Effector CD4-positive, alpha-beta T cell (primary cell): Measurements from ENCODE around the gene VDR.

Experiments used
- DNase-seq: peaks from one replicate; pipeline ENCODE4 v3.0.0-alpha.2; 2020

The VDR gene

DNA sequence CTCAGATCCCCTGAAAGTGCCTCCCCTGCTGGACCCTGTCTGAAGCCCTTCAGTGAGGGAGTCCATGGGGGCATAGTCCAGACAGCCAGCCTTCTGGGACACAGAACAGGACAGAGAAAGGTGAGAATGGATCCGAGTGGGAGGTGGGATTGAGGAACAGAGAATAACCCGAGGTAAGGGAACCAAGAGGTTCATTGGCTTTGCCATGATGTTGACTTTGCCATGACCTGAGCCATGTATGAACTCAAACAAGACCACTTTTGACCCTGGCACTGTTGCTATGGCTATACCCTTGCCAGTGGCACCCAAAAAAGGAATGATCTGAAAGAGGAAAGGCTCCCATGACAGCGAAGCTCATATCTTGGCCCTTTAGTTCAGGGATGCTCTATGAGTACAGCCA, 22.6 kb upstream of the VDR start:
- DNase-seq, result no peak

DNA sequence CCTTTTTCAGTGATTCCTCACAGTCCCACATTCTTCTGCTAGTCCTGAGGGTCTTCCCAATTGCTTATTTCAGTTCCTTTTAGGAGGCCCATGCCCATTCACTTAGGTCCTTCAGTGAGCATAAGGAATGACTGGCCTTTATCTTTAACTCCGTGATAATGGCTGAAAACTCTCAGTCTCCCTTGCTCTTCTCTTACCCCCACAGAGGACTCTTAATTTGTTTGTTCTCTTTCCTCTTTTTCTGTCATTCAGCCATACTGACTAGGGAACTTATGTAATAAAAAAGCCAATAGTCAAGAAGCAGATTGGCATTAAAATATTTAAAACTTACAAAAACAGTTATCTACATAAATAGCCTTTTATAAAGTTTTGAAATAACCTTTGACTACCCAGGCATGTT, 17.1 kb upstream of the VDR start:
- no peak for DNase-seq

DNA sequence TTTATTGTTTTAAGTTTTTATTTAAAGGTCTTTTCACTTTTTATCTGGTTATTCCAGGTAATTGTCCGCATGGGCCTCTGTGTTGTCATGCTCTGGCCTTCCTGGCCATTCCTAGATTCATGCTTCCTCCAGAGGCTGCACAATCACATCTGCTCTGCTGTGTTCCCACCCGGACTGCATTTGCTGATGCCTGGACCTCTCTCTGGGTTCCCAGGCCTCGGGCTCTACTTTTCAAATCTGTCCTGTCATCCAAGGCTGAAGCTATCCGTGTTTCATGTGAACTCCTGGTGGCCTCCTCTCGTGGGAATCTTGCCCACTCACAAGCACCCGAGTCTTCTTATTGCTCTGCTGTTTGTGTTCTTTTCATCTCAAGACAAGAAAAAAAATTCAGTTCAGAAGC, 16.1 kb upstream of the VDR start:
- DNase-seq, result no peak

DNA sequence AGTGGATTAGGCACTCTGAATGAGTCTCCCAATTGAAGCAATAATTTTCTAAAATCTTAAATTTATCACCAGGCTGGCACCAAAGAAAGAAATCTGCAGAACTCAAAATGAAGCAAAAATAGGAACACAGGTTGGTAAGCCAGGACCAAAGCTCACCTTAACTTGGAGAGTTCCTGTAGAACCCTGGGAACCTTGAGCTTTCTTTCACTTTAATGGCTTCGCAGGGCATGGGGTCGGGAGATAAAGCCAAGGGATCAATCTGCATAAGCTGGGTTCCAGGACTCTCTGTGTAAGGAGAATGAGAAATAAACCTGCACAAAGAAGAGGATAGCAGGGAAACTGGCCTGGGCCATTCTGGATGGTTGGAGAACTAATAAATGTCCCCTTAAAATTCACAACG, 8.3 kb upstream of the VDR start:
- DNase-seq, result no peak

DNA sequence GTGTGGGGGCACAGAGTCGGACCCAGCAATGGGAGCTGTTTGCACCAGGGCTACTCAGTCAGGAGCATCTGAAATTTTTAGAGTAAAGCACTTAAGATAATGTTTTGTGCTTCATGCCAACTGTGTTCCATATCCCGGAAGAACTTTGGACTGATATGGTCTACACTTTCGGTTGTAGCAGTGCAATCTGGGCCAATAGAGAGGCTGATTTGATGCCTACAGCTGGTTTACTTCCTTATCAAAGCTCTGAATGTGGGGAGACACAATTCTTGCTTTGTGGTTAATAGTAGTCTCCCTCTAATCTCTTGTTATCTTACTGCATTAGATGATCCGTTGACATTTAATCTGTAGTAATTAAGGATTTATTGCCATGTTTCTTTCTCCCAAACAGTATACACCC, 7.8 kb upstream of the VDR start:
- no peak for DNase-seq

DNA sequence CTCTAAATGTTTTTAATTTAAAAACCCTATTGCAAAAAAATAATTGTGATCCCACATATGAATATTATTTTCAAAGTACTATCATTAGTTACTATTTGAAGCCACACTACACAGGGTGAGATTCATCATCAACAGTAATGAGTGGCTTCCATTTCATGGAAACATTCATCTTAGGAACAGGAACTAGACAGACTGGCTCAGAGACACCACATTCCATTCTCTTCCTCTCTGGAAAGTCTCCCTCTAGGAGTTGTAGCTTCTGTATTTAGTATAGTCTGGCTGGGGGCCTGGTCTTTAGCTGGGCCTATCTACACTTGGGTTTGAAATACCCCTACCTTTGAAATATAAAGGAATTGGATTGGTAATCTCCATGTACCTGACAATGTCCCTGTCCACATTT, 6.2 kb upstream of the VDR start:
- DNase-seq, result no peak

DNA sequence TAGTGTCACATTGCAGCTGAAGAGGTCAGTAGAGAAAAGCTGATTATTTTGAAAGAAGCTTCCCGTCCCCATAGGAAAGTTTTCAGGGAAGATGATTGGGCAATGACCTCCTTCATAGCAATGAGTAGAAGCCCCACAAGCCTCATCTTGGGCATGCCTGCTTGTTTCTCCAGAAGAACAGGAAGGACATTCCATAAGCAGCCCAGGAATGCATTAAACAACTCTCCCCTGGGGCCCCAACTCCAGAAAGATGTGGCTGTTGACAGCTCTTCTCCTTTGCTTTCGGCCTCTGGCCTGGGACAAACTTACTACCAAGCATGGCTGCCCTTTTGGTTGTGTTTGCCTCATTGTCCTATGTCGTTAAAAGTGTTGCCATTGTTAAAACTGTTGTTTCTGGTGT, 5.7 kb upstream of the VDR start:
- DNase-seq, result no peak

DNA sequence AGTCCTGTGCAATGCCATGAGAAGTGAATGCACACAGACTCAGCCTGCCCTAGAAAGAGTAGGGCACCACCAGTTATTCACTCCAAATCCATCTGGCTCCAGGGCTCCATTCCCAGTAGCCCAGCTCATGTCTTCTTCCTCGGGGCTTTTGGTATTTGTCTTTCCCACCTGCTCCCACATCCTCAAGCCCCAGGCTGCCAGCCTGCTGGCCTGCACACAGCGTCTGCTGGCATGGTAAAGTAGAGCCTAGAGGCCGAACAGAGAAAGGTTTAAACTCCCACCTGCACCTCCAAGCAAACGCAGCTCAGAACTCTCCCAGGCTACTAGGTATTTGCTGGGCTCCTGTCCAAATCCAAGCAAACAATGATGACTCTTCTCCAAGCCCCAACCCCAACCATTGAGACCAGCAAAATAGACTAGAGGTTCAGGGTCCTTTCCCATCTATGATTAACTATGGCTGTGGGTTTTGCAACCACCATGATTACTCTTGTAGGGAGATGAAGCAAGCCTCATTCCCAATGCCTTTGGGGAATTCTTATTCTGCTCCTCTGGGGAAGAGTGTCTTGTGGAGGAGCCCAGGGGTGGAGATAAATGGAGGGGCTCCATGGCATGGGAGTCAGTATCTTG, 5.2 kb upstream of the VDR start:
- DNase-seq, result no peak

DNA sequence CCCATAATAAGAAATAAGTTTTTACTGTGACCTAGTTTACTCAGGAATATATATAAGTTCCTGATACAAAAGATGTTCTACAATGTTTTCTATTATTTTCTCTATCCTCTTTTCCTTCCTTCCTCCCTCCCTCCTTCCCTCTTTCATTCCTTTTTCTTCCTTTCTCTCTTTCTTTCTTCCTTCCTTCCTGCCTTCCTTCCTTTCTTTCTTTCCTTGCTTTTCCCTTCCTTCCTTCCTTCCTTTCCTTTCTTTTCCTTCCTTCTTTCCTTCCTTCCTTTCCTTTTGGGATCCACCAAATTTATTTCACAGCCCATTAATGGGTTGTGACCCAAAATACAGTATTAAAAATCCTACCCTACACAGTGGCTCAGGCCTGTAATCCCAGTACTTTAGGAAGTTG, 3.9 kb upstream of the VDR start:
- no peak for DNase-seq

DNA sequence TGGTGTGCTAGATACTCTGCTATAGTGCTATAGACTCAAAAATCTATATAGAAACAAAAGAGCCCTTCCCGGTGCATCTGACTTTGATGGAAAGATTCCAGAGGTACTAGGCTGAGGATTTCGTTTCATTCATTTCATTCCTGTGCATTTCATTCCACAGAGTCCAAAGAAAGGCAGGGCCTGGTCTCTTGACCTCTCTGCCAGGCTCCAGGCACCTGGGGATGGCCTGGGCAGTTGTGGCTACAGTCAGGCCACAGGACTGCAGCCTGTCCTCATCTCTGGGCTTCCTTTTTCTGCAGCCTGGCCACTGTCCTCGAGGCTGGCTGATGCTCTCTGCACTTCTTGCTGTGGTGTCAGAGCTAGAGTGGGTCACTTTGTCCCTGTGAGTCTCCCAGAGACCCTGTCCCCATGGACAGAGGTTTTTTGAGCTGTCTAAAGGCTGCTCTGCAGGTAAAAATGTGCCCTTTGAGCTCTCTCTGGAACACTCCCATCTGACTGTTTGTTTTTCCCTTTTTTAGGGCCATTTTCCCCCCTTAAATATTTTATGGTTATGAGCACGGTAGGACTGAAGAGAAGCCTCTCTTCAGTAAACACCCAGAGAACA, 3.2 kb upstream of the VDR start:
- DNase-seq, result no peak

DNA sequence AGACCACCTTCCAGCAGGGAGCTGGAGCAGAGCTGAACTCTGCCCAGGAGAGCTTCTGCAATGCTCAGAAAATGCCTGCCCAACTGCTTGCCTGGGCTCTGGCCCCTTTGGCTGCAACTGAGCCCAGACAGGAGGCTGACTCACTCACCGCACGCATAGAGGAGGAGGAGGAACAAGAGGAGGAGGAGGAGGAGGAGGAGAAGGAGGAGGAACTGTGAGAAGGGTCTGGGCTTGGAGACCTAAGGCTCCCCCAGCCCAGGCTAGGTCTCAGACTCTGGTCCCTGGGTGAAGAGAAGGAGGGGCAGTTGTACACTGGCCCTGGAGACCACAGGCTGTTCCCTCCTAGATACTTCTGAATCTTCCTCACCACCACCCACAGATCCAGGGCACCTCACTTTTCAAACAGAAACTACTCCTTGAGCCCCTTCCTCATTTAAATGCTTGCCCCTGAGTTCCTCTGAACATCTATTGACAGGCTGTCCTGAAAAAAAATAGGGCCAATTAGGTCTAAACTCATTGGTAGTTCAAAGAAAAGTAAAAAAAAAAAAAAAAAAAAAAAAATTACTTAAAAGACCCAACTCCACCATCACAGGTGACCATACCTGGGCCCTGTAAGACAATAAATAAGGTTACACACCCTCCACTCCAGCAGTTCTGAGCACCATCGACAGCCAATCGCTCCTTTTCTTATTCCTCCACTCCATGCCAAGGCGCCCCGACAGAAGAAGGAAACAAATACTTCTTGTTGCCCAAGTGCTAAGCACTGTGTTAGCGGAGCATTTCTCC, 674 bp downstream of the VDR start:
- peak; percentile 48 for DNase-seq

DNA sequence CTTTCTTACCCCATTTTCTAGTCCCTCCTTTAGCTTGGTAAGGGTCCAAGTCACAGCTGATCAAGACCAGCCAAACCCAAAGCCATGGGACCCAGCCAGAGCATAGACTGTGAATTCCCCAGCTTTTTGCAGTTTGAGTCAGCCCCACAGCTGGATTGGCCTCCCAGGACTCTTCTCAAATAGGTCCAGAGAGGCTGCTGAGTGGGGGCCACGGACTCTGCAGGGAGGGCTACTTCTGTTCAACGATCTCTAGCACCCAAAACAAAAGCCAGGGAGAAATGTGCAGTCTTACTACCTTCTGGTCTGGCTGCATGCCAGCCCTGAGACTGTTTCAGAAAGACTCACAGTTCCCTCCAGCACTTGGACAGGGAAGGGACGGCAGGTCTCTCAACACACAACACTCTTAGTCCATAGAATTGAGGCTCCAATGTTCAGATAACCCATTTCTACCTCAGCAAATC, 1.6 kb downstream of the VDR start:
- no peak for DNase-seq

DNA sequence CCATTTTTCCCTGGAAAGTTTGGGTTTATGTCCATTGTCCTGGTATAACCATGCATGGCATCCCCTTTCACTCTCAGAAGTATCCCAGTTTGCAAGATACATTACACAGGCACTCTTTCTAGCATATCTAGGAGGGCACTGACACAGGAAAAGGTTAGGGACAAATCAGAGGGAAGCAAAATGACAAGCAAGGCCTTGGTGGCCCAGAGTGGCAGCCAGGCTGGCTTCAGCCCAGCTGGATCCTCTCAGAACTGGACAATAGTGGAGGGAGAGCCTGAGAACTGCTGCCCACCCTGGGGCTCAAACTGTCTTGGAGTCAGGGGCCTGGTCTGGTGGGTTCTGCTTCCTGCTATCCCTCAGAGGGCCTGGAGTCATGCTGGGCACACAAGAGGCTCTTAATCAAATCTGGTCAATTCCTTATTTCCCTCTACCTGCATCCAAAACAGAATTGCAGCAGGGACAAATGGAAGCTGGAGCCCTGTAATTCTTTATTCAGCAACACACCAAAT, 2.6 kb downstream of the VDR start:
- DNase-seq, result no peak

DNA sequence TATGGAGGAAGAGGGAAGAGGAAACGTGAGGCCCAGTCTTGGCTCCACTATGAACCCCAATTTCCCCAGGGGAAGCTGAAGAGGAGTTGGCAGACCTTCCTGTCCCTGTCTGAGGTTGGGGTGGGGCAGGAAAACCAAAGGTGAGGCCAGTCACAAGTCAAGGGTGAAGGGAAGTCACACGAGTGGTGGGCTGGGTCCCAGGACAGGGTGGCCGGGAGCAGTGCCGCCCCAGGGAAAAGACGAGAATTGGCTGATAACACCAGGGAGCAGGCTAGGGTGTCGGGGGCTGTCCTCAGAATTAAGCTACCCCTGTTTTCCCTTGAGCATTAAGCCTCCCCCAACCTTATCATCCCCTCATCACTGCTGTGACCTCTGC, 3.1 kb downstream of the VDR start:
- DNase-seq, result no peak

DNA sequence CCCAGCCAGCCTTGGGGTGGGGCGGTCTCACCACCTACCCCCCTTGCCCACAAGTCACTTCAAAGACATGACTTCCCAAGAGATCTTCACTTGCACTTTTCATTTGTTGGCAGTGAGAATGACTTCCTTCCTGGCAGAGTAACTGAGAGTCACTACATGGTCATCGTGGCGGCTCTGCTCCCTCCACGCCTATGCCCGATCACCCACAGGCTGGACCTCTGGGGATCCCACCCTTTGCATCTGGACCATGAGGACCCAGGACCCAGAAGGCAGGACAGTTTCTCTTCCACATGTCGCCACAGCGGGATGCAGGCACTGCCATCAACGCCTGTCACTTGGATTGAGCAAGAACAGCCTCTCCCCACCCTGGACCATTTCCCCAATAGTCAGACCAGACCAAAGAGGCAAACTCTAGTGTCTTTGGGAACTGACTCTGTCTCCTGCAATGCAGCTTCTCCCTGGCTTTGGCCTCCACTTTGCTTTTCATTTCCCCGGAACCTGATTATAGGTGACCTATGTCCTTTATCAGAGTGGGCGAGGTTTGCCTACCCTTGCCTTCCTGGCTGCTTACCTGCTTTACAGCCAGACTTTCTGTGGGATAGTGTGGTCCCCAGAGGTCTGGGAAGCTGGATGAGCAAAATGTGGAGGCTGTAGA, 3.6 kb downstream of the VDR start:
- no peak for DNase-seq

DNA sequence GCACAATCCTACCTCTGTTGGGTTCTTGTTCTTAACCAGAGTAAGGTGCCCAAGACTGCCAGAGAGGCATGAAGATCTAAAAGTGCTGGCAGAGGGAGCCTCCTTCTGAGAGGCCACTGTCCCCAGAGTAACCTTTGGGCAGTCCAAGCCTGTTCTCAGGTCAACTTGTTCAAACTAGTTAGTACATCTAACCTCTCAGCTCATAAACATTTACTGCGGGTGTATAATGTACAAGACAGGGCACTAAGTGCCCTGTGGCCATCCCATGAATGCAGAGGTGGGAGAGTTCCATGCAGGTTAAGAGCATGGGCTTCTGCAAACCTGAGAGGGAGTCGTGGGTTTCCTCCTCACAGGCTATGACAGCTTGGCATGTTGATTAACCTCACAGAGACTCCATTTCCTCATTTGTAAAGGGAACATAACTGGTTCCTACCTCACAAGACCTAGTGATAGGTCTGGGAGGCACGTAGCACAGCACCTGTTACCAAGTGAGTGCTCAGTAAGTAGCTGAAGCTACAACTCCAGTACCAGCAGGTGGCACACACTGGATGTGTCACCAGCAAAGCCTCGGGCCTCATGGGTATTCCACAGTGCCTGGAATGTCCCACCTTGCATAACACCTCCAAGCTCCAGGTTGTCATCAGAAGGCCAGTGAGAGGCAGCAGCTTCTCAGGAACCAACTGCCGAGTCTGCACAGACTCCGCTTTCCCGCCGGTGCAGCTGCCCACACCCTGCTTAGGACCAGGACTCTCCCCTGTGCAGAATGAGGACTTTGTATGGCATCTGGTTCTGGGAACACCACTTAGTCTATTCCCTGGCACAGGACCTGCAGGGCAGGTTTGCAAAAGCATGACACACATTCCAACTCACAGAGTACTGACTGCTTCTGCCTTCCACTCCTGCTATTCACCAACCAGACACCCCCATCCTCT, 4.4 kb downstream of the VDR start:
- DNase-seq, result no peak

DNA sequence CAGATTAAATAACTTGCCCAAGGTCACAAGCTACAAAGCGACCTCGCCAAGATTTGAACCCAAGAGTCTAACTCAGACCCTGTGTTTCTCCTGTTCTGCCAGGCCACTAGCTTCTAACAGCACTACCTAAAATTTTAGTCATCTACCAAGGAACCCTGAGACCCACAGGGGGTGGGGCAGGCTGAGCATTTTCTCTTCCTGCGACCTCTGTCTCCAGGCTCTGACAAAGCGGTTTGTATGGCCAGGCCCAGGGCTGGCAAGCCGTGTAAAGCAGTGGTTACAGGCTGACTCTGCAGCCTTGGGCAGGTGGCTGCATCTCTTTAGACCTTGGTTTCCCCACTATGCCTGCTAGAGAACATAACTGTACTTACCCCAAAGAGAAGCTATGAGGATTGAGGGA, 5.3 kb downstream of the VDR start:
- DNase-seq, result no peak

DNA sequence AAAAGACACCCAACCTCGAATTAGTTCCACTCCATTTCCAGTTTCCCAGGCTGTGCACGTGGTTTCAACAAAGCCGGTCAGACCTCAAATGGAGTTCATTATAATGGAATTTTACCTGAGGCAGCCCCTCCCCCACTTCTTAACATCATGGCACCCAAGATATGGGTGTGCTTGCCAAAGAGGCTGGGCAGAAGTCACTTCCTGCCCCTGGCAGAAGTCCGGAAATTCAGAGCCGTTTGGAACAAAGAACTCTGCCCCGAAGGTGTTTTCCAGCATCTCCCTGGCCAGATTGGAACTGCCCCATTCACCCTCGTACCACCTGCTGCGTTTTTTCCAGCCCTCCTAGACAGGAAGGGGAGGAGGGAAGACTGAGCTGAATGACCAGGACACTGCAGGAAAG, 8.2 kb downstream of the VDR start:
- no peak for DNase-seq

DNA sequence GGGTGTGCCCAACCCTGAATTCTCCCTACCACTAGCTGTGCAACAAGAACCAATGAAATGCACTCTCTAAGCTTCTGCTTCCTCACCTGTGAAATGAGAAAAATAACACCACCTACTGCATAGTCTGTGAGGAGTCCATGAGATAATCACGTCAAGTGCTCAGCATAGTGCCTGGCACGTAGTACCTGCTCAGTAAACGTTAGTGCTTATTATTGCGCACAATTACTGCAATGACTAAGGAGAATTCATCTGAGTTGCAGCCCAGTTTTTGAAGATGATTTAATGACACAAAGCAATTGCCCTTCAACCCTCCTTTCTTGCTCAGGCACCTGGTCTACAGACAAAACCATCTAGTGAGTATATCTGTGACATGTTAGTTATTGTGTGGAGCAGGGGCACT, 8.8 kb downstream of the VDR start:
- no peak for DNase-seq

DNA sequence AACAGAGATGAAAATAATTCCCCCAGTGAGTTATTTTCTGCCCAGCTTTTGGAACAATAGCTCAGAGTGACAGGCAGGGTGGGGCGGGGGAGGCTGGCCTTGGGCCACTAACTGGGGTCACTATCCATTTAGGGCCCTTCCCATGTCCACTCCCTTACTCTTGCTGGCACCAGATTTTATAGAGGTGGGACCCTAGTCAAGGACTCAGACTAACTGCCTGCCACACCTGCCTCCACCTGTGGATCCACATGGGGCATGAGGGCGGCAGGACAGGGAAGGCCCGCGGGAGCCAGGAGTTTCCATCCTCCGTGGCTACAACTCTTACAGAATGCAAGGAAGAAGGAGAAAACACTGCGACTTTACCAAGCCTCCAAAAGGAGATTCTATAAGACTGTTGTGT, 10.1 kb downstream of the VDR start:
- no peak for DNase-seq

DNA sequence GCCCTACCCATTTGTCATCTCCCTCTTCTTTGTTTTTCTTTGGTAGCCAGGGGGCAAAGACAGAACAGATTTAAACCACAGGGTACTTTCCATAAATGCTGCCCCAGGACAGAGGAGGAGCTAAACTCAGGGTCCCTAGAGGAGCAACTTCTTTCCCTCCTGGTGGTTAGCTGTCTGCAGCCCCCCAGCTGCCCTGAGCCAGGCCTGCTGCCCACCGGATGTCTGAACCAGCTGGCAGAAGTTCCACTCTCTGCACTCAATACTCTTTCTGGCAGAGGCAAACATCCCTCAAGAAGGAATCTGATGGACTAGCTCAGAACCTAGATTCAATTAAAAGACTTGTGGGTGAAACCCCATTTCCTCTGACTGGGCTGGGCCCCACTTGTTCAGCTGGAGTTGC, 10.7 kb downstream of the VDR start:
- DNase-seq, result no peak

DNA sequence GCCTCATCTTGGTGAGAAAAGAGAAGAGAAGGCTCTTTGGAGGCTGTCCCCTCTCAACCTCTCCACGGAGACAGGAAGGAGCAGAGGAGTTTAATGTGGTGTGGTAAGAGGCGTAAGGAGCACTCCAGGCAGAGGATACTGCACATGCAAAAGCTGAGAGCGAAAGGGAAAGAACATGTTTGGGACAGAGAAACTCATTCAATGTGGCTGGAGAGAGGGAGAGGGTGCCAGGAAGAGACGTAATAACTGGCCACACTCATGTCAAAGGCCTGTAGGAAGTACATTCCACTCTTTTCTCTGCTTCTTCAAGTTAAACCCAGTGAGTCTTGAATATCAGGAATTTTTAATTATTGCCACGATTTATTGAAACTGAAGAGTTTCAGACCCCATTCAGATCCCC, 12.0 kb downstream of the VDR start:
- no peak for DNase-seq

DNA sequence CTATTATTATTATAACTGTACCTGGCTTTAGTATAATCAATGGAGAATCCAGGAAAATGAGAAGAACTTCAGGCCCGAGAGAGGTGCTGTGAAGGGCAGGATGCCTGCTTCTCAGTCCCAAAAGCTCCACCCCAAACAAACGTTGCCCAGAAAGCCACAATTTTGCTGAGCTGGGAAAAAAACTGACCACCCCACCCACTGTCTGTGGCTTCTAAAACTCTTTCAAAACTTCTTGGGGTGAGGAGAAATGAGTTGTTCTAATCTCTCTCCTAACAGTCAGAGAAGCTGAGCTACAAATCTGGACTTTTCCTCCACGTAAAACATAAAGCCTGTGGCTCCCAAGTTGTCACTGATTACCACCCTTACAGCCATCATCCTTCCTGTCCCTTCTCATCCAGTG, 13.4 kb downstream of the VDR start:
- DNase-seq, result no peak
